Measurements from ENCODE around the gene LARGE2. TPM values are rescaled to one million over a fixed set of nuclear protein-coding genes. Genes with fewer than 3 reads are reported as not detected.

The LARGE2 gene
- total and polyA plus RNA-seq, 9 of the 15 experiments (the other 6 are each of a cell fraction or from before 2014, with no cell fraction given), result 0.56 to 14.1 (median 6.6) TPM

DNA sequence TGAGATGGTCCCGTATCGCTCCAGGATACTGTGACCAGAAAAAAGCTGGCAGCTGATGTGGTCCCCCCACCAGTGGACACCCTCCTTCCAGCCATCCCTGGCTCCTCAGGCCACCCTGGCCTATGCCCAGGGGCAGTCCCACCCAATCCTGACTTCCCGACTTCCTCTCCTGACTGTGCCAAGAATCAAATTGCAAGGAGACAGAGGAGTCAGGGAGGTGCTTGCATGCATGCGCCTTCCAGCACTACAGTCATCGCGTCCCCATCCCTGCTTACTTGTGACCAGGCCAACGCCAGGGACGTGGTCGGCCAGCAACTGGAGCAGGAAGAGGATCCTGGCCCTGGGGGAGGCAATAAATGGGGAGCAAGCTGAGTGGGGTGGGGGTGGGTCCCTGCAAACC lies 11.8 kb upstream of the LARGE2 start (continued):
- TF ChIP-seq, protein P1, sequence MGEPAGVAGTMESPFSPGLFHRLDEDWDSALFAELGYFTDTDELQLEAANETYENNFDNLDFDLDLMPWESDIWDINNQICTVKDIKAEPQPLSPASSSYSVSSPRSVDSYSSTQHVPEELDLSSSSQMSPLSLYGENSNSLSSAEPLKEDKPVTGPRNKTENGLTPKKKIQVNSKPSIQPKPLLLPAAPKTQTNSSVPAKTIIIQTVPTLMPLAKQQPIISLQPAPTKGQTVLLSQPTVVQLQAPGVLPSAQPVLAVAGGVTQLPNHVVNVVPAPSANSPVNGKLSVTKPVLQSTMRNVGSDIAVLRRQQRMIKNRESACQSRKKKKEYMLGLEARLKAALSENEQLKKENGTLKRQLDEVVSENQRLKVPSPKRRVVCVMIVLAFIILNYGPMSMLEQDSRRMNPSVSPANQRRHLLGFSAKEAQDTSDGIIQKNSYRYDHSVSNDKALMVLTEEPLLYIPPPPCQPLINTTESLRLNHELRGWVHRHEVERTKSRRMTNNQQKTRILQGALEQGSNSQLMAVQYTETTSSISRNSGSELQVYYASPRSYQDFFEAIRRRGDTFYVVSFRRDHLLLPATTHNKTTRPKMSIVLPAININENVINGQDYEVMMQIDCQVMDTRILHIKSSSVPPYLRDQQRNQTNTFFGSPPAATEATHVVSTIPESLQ (CRISPR knock-in tag; IDR thresholded peaks at IDR 0.05), result no peak
- TF ChIP-seq NCOA2 (IDR thresholded peaks at IDR 0.05; ENCODE audit: partially characterized antibody in 2 of 2), result no peak
- no peak for TF ChIP-seq SRSF7 (optimal IDR thresholded peaks at IDR 0.05; ENCODE audit: low read depth, low read length)
- TF ChIP-seq, protein P2, sequence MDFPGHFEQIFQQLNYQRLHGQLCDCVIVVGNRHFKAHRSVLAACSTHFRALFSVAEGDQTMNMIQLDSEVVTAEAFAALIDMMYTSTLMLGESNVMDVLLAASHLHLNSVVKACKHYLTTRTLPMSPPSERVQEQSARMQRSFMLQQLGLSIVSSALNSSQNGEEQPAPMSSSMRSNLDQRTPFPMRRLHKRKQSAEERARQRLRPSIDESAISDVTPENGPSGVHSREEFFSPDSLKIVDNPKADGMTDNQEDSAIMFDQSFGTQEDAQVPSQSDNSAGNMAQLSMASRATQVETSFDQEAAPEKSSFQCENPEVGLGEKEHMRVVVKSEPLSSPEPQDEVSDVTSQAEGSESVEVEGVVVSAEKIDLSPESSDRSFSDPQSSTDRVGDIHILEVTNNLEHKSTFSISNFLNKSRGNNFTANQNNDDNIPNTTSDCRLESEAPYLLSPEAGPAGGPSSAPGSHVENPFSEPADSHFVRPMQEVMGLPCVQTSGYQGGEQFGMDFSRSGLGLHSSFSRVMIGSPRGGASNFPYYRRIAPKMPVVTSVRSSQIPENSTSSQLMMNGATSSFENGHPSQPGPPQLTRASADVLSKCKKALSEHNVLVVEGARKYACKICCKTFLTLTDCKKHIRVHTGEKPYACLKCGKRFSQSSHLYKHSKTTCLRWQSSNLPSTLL (IDR thresholded peaks at IDR 0.05), result no peak

DNA sequence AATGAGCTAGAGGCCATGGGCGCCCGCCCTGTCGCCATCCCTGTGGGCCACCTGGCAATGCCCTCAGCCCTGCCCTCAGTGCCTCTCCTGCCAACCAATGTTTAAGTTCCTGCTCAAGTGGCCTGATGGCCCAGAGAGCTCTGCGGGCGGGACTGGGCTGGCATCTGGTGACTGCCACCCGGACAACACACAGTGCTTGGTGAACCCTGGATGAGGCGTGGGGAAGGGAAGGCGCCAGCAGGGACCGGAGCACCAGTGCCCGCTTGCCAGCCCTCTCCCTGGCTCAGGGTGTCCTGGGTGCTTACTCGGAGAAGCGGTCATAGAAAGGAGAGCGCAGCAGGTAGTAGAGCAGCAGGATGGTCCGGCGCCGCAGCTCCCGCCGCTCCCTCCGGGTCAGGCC lies 8.9 kb upstream of the LARGE2 start:
- Histone ChIP-seq H4K20me1 (replicated peaks; ENCODE audit: control insufficient read depth, insufficient read depth, low read length) (no peaks in the 10 kb centered on the region), H3K79me2 (ENCODE audit: control insufficient read depth, insufficient read depth, low read length) (peaks cover 14% of the 10 kb centered on the region), H2AFZ (ENCODE audit: low read depth, low read length) (no peak overlapping the region), H3K9me1 (ENCODE audit: control insufficient read depth, insufficient read depth, low read length) (peaks cover 3% of the 10 kb centered on the region), H3K4me2 (ENCODE audit: insufficient read depth, low read length) (no peak overlapping the region), H3K9me3 (replicated peaks; ENCODE audit: control insufficient read depth, insufficient read depth, low read depth, low read length) (no peaks in the 10 kb centered on the region), H3K4me1 (replicated peaks in 1 of 2; ENCODE audit: control insufficient read depth in 2 of 2, insufficient read depth in 2 of 2, low read length in 2 of 2) (peaks cover 3 to 29% of the 10 kb centered on the region in 2 experiments; a peak in 3 of 5 replicates), H3K27me3 (ENCODE audit: control insufficient read depth in 2 of 2, insufficient read depth in 2 of 2, low read length in 2 of 2) (no peaks in the 10 kb centered on the region), H3K36me3 (ENCODE audit: control insufficient read depth, insufficient read depth, low read length) (peaks cover 51% of the 10 kb centered on the region; the same call in 2 of the 3 replicates), H3K9ac (ENCODE audit: insufficient read depth in 1 of 2, low read depth in 2 of 2, low read length in 2 of 2) (peak overlapping the region in 1 of 2 experiments; percentile 3; a peak in 1 of 4 replicates), H3K27ac (ENCODE audit: extremely low read depth, low read depth, low read length) (no peak overlapping the region), H3K4me3 (no peak overlapping the region)
- BruUV-seq (replicated peaks), result no TSS peak
- in situ Hi-C loops (cut with MboI) (no loop called here), intact Hi-C loops (cut with micrococcal nuclease) (no loop called here)
- TF ChIP-seq PHF8 (IDR thresholded peaks at IDR 0.05; ENCODE audit: borderline replicate concordance, low read length) (no peak), ZFP1 (CRISPR knock-in tag; IDR thresholded peaks at IDR 0.05) (no peak)
- ATAC-seq (no peak), DNase-seq (ENCODE audit: extremely low read depth in 1 of 4, low spot score in 3 of 4) (no peak), FAIRE-seq (no peak)
- POLR2A ChIA-PET, result interaction anchor here (0.9 to 1.2 kb wide), 2 partner anchors 12 to 14 kb away, joined by 3 read pairs; no protein-coding TSS in a partner anchor
- WGBS (ENCODE audit: insufficient coverage, low coverage, missing lambda C conversion rate), result 96% methylated on average over 19 of the region's 19 CpGs
- CTCF ChIA-PET (ENCODE audit: low intra/inter-chr PET ratio), result no interaction called here

All from K562 (cell line).